K562 (cell line): ENCODE measurements around the gene ZNF814. TPM values are rescaled to one million over a fixed set of nuclear protein-coding genes. Genes with fewer than 3 reads are reported as not detected.

Experiments used
- ATAC-seq: fragments of 200-7000 bp; cut with Tn5 transposase; 3 replicates; pipeline ENCODE4 v1.9.1; 2020; ENCODE audit warnings: moderate library complexity
- BruUV-seq: library from RNA; stranded (reverse); fragments of 400-500 nt; replicated peaks from 2 replicates; lab custom pipeline; 2021; lab: Mats Ljungman, UMichigan
- CTCF ChIA-PET: fragments of 300-600 bp; formaldehyde crosslinking; extraction: SDS; loops from one replicate; lab custom pipeline; 2021; ENCODE audit warnings: low intra/inter-chr PET ratio; lab: Yijun Ruan, JAX
- POLR2A ChIA-PET: fragments of 300-600, 350-650 bp; sonication (Branson Sonifier 250); formaldehyde crosslinking; extraction: SDS; loops from one replicate; lab custom pipeline; 2021; ENCODE audit warnings: antibody characterized with exemption, inconsistent platforms; lab: Yijun Ruan, JAX
- DNase-seq, 4 experiments: peaks; one replicate each; pipeline versions ENCODE4 v3.0.0 to v3.0.0-alpha.2; 2011 to 2018; ENCODE audit warnings: low spot score in 3 of 4, mixed read lengths in 3 of 4; ENCODE audit errors: extremely low read depth in 1 of 4
- FAIRE-seq: peaks from 2 replicates; lab custom pipeline; 2011; peaks lifted over from hg19 to GRCh38; lab: Jason Lieb, UNC
- H2AFZ ChIP-seq: 2 replicates; pipeline ENCODE4 v1.6.0; 2011; ENCODE audit warnings: low read depth, low read length, control low read depth, inconsistent platforms
- H3K27ac ChIP-seq: fragments of 200-600 bp; 3 replicates; pipeline ENCODE4 v1.8.0; 2011; ENCODE audit warnings: low read depth, mild to moderate bottlenecking, control low read depth, inconsistent platforms, low read length, moderate library complexity, mixed read lengths; ENCODE audit errors: extremely low read depth
- H3K27me3 ChIP-seq, 2 experiments: fragments of 300-600 bp in 1 of 2; 2 replicates in 1 of 2; 3 replicates in 1 of 2; pipeline versions ENCODE4 v1.6.0 to v1.8.0; 2011; ENCODE audit warnings: inconsistent platforms in 2 of 2, low read length in 2 of 2, mild to moderate bottlenecking in 1 of 2, mixed read lengths in 1 of 2, moderate library complexity in 1 of 2; ENCODE audit not compliant: control insufficient read depth in 2 of 2, insufficient read depth in 2 of 2
- H3K36me3 ChIP-seq: fragments of 300-600 bp; 3 replicates; pipeline ENCODE4 v1.8.0; 2011; ENCODE audit warnings: mild to moderate bottlenecking, low read length, inconsistent platforms; ENCODE audit not compliant: control insufficient read depth, insufficient read depth
- H3K4me1 ChIP-seq, 2 experiments: fragments of 200-600 bp in 1 of 2; replicated peaks in 1 of 2; 2 replicates in 1 of 2; 3 replicates in 1 of 2; pipeline versions ENCODE4 v1.5.1 to v1.8.0; 2011; ENCODE audit warnings: inconsistent platforms in 2 of 2, low read length in 2 of 2, mild to moderate bottlenecking in 1 of 2, mixed read lengths in 1 of 2, moderate library complexity in 1 of 2; ENCODE audit not compliant: control insufficient read depth in 2 of 2, insufficient read depth in 2 of 2
- H3K4me2 ChIP-seq: 2 replicates; pipeline ENCODE4 v1.6.1; 2011; ENCODE audit warnings: low read length, control low read depth, inconsistent platforms, mixed read lengths; ENCODE audit not compliant: insufficient read depth
- H3K4me3 ChIP-seq: fragments of 200-600 bp; sonication (generic), shearing (Covaris generic); 2 replicates; pipeline ENCODE4 v1.5.1; 2016; ENCODE audit warnings: control low read depth, inconsistent platforms
- H3K79me2 ChIP-seq: fragments of 200-600 bp; 3 replicates; pipeline ENCODE4 v1.8.0; 2011; ENCODE audit warnings: low read length, inconsistent platforms; ENCODE audit not compliant: control insufficient read depth, insufficient read depth
- H3K9ac ChIP-seq, 2 experiments: 2 replicates each; pipeline versions ENCODE4 v1.6.0 to v1.6.1; 2011; ENCODE audit warnings: low read depth in 2 of 2, low read length in 2 of 2, control low read depth in 1 of 2, inconsistent platforms in 1 of 2, mild to moderate bottlenecking in 1 of 2, mixed read lengths in 1 of 2; ENCODE audit not compliant: insufficient read depth in 1 of 2
- H3K9me1 ChIP-seq: one replicate; pipeline ENCODE4 v1.6.0; 2011; ENCODE audit warnings: inconsistent platforms, mild to moderate bottlenecking, low read length, moderate library complexity; ENCODE audit not compliant: control insufficient read depth, insufficient read depth
- H3K9me3 ChIP-seq: replicated peaks from 2 replicates; pipeline ENCODE4 v1.5.1; 2011; ENCODE audit warnings: low read depth, low read length, inconsistent platforms; ENCODE audit not compliant: control insufficient read depth, insufficient read depth
- H4K20me1 ChIP-seq: replicated peaks from 2 replicates; pipeline ENCODE4 v1.6.1; 2011; ENCODE audit warnings: low read length, inconsistent platforms, mixed read lengths; ENCODE audit not compliant: control insufficient read depth, insufficient read depth
- BRD9 ChIP-seq: fragments of 450-650 bp; IDR thresholded peaks from 2 replicates; pipeline ENCODE4 v1.6.1; 2018; ENCODE audit warnings: low read depth; ENCODE audit not compliant: partially characterized antibody
- CBFA2T3 ChIP-seq: fragments of 450-650 bp; IDR thresholded peaks from 2 replicates; pipeline ENCODE4 v1.6.1; 2017
- CTBP1 ChIP-seq: fragments of 450-650 bp; IDR thresholded peaks from 2 replicates; pipeline ENCODE4 v1.6.1; 2016; ENCODE audit warnings: borderline replicate concordance
- DDX20 ChIP-seq: fragments of 450-650 bp; IDR thresholded peaks from 2 replicates; pipeline ENCODE4 v1.6.1; 2016; ENCODE audit warnings: missing genetic modification characterization, low read depth, mild to moderate bottlenecking, missing compliant biosample characterization, moderate library complexity
- EP400 ChIP-seq: fragments of 450-650 bp; IDR thresholded peaks from 2 replicates; pipeline ENCODE4 v1.6.1; 2017; ENCODE audit warnings: antibody characterized with exemption, mild to moderate bottlenecking, moderate library complexity
- HDGF ChIP-seq: fragments of 450-650 bp; IDR thresholded peaks from 2 replicates; pipeline ENCODE4 v1.6.1; 2016
- ILK ChIP-seq: fragments of 450-650 bp; IDR thresholded peaks from 2 replicates; pipeline ENCODE4 v1.6.1; 2016; ENCODE audit warnings: missing genetic modification characterization, low read depth, mild to moderate bottlenecking, missing compliant biosample characterization, moderate library complexity, borderline replicate concordance
- IRF2 ChIP-seq: sonication (generic); formaldehyde crosslinking; IDR thresholded peaks from 2 replicates; pipeline ENCODE4 v1.8.1; 2022; ENCODE audit warnings: mild to moderate bottlenecking, missing genetic modification reagents
- NR2C1 ChIP-seq, 2 experiments: fragments of 450-650 bp; IDR thresholded peaks; 2 replicates each; pipeline ENCODE4 v1.6.1; 2017; ENCODE audit warnings: mild to moderate bottlenecking in 2 of 2, antibody characterized with exemption in 1 of 2, inconsistent platforms in 1 of 2, missing compliant biosample characterization in 1 of 2, missing genetic modification characterization in 1 of 2
- NR3C1 ChIP-seq: sonication (generic); formaldehyde crosslinking; IDR thresholded peaks from 2 replicates; pipeline ENCODE4 v1.8.1; 2022; ENCODE audit warnings: missing genetic modification reagents
- NR4A1 ChIP-seq, 2 experiments: fragments of 250-450 bp in 1 of 2; fragments of 450-650 bp in 1 of 2; sonication (Bioruptor Pico) in 1 of 2; IDR thresholded peaks; 2 replicates each; pipeline versions ENCODE4 v1.4.0 to v1.6.1; 2016 to 2020; ENCODE audit warnings: mild to moderate bottlenecking in 2 of 2, missing compliant biosample characterization in 1 of 2, missing genetic modification characterization in 1 of 2, moderate library complexity in 1 of 2
- PHB ChIP-seq: fragments of 250-450 bp; sonication (Bioruptor Pico); IDR thresholded peaks from 2 replicates; pipeline ENCODE4 v1.5.0; 2021
- PTTG1 ChIP-seq: fragments of 450-650 bp; IDR thresholded peaks from 2 replicates; pipeline ENCODE4 v1.6.1; 2016; ENCODE audit warnings: low read depth, mild to moderate bottlenecking, missing genetic modification characterization, missing compliant biosample characterization
- PYGO2 ChIP-seq: fragments of 450-650 bp; IDR thresholded peaks from 2 replicates; pipeline ENCODE4 v1.6.1; 2016; ENCODE audit warnings: mild to moderate bottlenecking, missing genetic modification characterization, moderate library complexity, missing compliant biosample characterization
- ZNF133 ChIP-seq: fragments of 250-450 bp; sonication (Bioruptor Pico); IDR thresholded peaks from 2 replicates; pipeline ENCODE4 v1.4.0; 2020; ENCODE audit warnings: mild to moderate bottlenecking
- ZNF592 ChIP-seq: fragments of 450-650 bp; IDR thresholded peaks from 2 replicates; pipeline ENCODE4 v1.6.1; 2017; ENCODE audit warnings: antibody characterized with exemption, mild to moderate bottlenecking
- WGBS: fragments of 100-300 bp; shearing (Covaris generic); methylation state at CpG from one replicate; pipeline ENCODE4 v1.1.6; 2016; ENCODE audit warnings: low coverage, mixed read lengths; ENCODE audit not compliant: insufficient coverage; ENCODE audit errors: missing lambda C conversion rate; 5-methylcytosine and 5-hydroxymethylcytosine counted together
- in situ Hi-C: fragments of 300-500 bp; cut with MboI; formaldehyde crosslinking; loops from 4 replicates; pipeline ENCODE4 v1.15.0; 2018; ENCODE audit warnings: inconsistent platforms, mixed read lengths
- intact Hi-C: fragments of 100-400 bp; cut with micrococcal nuclease; formaldehyde crosslinking; loops from 2 replicates; pipeline ENCODE4 v1.14.2; 2022
- polyA plus RNA-seq, 8 experiments: library from polyadenylated mRNA; depleted of rRNA in 4 of 8; stranded (reverse) in 5 of 8; unstranded in 3 of 8; fragments of >200 nt; fragmentation: Nextera tagmentation in 2 of 8; fragmentation: Illumina TruSeq in 1 of 8; extraction: Ambion mirVana in 2 of 8; extraction: Trizol in 1 of 8; gene quantifications; 2 replicates each; pipeline versions ENCODE4 v1.2.1 to v1.2.3, GENCODE V29; 2011 to 2014; ENCODE audit warnings: inconsistent platforms in 1 of 8, missing spikeins in 1 of 8
- total RNA-seq, 7 experiments: library from RNA; depleted of rRNA in 6 of 7; stranded (reverse); fragments of >200 nt in 6 of 7; fragmentation: Illumina TruSeq in 2 of 7; extraction: Trizol in 2 of 7; gene quantifications; 2 replicates each; pipeline versions ENCODE4 v1.2.1 to v1.2.3, GENCODE V29; 2011 to 2021; ENCODE audit warnings: low replicate concordance in 1 of 7
- TF ChIP-seq, protein P1 (sequence below): sonication (generic); formaldehyde crosslinking; IDR thresholded peaks from 2 replicates; pipeline ENCODE4 v1.8.0; 2022; ENCODE audit warnings: mild to moderate bottlenecking, missing genetic modification reagents
- TF ChIP-seq, protein P2 (sequence below), 3 experiments: fragments of 200-800 bp in 1 of 3; sonication (Bioruptor generic) in 1 of 3; sonication (generic) in 1 of 3; formaldehyde crosslinking in 1 of 3; IDR thresholded peaks; 2 replicates each; pipeline versions ENCODE4 v1.6.1 to v1.8.0; 2016 to 2022; ENCODE audit warnings: mild to moderate bottlenecking in 2 of 3, missing compliant biosample characterization in 2 of 3, missing genetic modification characterization in 2 of 3, missing genetic modification reagents in 1 of 3

ZNF814 gene
- total and polyA plus RNA-seq, 9 of the 15 experiments (the other 6 are each of a cell fraction or from before 2014, with no cell fraction given): 0.42 to 3.5 (median 1.9) TPM

GRCh38 chr19:57820599-57820998 is 68.2 kb downstream of the ZNF814 start:
- no peak overlapping the region for H2AFZ ChIP-seq
- WGBS: 19% methylated on average over 6 of the region's 6 CpGs
- TF ChIP-seq PYGO2: no peak
- TF ChIP-seq ILK (tag): 0 out of 2 replicates have a peak, but pooled peaks have one; percentile 26
- TF ChIP-seq BRD9: no peak
- TF ChIP-seq IRF2 (CRISPR knock-in tag): no peak
- no peak for TF ChIP-seq NR4A1 (CRISPR knock-in tag; IDR thresholded peaks at IDR 0.05)
- TF ChIP-seq NR4A1 (tag; IDR thresholded peaks at IDR 0.05): peak; percentile 87
- TF ChIP-seq, protein P1, sequence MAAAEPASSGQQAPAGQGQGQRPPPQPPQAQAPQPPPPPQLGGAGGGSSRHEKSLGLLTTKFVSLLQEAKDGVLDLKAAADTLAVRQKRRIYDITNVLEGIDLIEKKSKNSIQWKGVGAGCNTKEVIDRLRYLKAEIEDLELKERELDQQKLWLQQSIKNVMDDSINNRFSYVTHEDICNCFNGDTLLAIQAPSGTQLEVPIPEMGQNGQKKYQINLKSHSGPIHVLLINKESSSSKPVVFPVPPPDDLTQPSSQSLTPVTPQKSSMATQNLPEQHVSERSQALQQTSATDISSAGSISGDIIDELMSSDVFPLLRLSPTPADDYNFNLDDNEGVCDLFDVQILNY (CRISPR knock-in tag): no peak
- TF ChIP-seq PTTG1 (tag): peak; percentile 64
- TF ChIP-seq ZNF133 (CRISPR knock-in tag): no peak
- TF ChIP-seq, protein P2, sequence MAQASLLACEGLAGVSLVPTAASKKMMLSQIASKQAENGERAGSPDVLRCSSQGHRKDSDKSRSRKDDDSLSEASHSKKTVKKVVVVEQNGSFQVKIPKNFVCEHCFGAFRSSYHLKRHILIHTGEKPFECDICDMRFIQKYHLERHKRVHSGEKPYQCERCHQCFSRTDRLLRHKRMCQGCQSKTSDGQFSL (CRISPR knock-in tag; IDR thresholded peaks at IDR 0.05): no peak
- TF ChIP-seq, protein P2 (tag; IDR thresholded peaks at IDR 0.05): peak in 1 of 2 experiments; percentile 38; a peak in 1 of 4 replicates
- no peak for TF ChIP-seq CTBP1
- TF ChIP-seq NR2C1 (IDR thresholded peaks at IDR 0.05): no peak
- peak; percentile 65 for TF ChIP-seq NR2C1 (tag; IDR thresholded peaks at IDR 0.05)
- TF ChIP-seq NR3C1 (CRISPR knock-in tag): no peak
- TF ChIP-seq PHB: no peak
- no peak for TF ChIP-seq CBFA2T3
- TF ChIP-seq DDX20 (tag): no peak
- no peak for TF ChIP-seq HDGF
- peak; percentile 80 for TF ChIP-seq ZNF592
- TF ChIP-seq EP400: no peak

More at GRCh38 chr19:57820599-57820998, 68.2 kb downstream of the ZNF814 start:
- no TSS peak for BruUV-seq
- in situ Hi-C loops: no loop called here
- no peak for FAIRE-seq
- no peak for DNase-seq
- ATAC-seq: no peak
- Histone ChIP-seq H4K20me1 (no peaks in the 10 kb centered on the region), H3K4me1 (peaks cover 4 to 13% of the 10 kb centered on the region in 2 experiments; a peak in 3 of 5 replicates), H3K9me1 (no peaks in the 10 kb centered on the region), H3K79me2 (peaks cover 65% of the 10 kb centered on the region), H3K27ac (peak overlapping the region; percentile 87), H3K9ac (peak overlapping the region; percentile 95 to 100), H3K4me3 (peak overlapping the region; percentile 91), H3K27me3 (no peaks in the 10 kb centered on the region), H3K36me3 (peaks cover 50% of the 10 kb centered on the region), H3K9me3 (no peaks in the 10 kb centered on the region), H3K4me2 (peak overlapping the region; percentile 83)
- CTCF ChIA-PET: no interaction called here
- intact Hi-C loops: no loop called here
- POLR2A ChIA-PET: interaction anchor here (1.0 kb wide), 1 partner anchor 24 kb away, joined by 5 read pairs; no protein-coding TSS in a partner anchor
